HG02852 (cell line): ENCODE measurements around the gene MSH5.

Experiments used
- ATAC-seq: cut with Tn5 transposase; IDR thresholded peaks from one replicate; pipeline ENCODE4 v1.9.1; 2021; ENCODE audit warnings: mild to moderate bottlenecking, moderate library complexity; ENCODE audit not compliant: unreplicated experiment

MSH5 gene

GRCh38 chr6:31752739-31753319 is 13.0 kb downstream of the MSH5 start:
- ATAC-seq = no peak

- no peak for ATAC-seq
Measured at GRCh38 chr6:31758281-31758680, 18.5 kb downstream of the MSH5 start.

GRCh38 chr6:31760790-31761189 is 21.0 kb downstream of the MSH5 start:
- ATAC-seq = no peak

GRCh38 chr6:31761343-31761742 is 21.5 kb downstream of the MSH5 start:
- ATAC-seq = no peak

DNA sequence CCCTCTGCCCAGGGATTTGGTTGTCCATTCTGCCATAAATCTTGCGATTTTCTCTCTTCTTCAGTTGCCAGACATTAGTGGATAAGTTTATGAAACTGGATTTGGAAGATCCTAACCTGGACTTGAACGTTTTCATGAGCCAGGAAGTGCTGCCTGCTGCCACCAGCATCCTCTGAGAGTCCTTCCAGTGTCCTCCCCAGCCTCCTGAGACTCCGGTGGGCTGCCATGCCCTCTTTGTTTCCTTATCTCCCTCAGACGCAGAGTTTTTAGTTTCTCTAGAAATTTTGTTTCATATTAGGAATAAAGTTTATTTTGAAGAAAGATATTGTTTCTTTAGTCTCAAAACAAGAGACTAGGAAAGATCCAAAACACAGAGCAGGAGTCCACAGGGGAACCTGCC is 22.6 kb downstream of the MSH5 start, which contains the start of gene SAPCD1:
Gene SAPCD1, plus strand, starts transcription at position 301 of the 400 bp plus-strand sequence. CDS start 399 bp downstream, outside the sequence.
- no peak for ATAC-seq

GRCh38 chr6:31762878-31763618 is 23.2 kb downstream of the MSH5 start:
- no peak for ATAC-seq

DNA sequence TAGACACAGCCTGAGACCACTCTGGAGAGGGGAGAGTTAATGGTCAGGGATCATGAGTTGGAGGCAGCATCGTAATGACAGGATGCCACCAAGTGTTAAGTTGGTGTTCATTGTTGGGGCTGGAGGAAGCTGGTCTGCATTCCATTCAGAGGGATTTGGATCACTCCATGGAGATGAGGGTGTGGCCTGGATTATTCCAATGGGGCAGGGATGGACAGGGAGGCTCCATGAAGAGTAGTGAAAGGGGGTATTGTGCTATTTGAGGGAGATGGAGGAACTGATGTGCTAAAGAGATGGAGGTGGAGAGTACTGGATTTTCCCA is 23.8 kb downstream of the MSH5 start:
- no peak for ATAC-seq

DNA sequence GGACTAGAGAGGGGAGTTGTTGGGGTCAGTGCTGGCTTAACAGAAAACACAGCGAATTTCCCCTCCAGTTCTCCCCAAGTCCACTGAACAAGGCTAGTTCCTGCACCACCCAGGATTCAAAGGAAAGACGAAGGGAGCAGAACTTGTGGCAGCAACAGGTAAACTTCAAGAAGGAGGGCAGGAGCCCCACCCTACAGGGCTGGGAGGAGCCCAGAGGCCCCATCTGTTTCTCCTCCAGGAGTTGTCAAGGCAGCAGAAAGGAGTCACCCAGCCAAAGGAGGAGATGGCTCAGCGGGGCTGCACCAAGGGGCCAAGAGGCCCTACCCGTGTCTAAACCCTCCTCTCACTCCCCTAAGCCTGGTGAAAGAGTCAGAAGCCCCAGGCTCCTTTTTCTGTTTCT is 24.4 kb downstream of the MSH5 start:
- ATAC-seq = no peak

- no peak for ATAC-seq
Measured at GRCh38 chr6:31765559-31765909, 25.7 kb downstream of the MSH5 start.

DNA sequence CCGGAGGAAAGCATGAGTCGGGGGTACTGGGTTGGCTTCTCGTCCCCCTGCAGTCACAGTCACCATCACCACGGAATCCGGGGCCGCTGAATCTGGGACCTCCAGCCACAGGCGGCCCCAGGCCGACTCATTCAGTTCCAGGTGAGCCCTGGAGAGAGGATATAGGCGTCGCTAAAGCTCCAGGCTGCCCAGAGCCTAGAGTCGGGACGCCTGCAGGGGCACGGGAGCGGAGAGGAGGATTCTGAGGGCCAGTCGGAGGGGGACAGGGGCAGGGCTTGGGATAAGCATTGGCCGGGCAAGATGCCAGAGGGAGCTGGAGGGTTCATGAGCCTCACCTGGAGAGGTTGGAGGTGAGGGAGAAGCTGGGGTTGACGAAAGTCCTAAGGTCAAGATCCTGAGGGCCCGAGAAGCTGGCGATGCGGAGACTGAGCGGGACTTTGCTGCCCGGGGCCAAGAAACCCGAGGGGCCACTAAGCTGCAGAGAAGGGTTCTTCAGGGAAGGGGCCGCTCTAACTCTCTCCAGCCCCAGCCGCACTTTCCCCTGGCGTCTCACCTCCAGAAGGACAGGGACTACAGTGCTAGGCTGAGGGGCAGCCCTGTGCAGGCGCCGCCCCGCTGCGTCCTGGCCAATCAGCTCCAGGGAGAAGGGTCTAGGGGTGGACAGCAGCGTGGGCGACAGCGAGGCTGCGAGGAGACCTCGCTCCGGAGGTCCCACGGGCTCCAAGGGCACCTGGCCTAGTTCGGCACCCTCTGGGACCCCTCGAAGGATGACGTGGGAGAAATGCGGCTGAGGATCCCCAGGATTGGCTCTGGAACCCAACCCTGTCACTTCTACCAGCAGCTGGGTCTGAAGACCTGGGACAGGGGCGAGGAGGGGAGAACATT is 26.3 kb downstream of the MSH5 start:
- no peak for ATAC-seq

DNA sequence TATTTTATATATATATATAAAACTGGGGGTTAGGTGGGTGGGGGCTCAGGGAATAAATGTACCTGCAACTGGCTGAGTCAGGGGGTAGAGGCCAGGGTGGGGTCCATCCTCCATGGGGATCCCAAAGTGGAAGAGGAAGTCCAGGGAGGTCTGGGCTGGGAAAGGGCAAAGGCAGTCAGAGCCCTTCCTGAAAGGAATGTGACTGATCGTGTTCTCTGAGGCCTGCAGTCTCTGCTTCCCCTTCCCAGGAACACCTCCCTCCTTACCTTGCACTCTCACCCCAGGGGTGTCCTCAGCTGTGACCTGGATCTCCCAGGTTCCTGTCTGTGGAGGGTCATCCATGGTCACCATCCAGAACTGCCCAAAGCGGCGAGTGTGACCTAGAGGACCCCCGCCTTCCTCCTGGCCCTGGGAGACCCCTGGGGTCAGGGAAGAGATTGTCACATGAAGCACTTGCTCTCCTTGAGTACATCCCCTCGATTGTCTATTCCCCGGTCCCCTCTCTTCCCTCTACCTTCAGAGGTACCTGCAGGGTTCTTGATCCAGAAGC is 27.4 kb downstream of the MSH5 start:
- ATAC-seq = no peak

- ATAC-seq = no peak
Measured at GRCh38 chr6:31768363-31769257, 28.8 kb downstream of the MSH5 start.

DNA sequence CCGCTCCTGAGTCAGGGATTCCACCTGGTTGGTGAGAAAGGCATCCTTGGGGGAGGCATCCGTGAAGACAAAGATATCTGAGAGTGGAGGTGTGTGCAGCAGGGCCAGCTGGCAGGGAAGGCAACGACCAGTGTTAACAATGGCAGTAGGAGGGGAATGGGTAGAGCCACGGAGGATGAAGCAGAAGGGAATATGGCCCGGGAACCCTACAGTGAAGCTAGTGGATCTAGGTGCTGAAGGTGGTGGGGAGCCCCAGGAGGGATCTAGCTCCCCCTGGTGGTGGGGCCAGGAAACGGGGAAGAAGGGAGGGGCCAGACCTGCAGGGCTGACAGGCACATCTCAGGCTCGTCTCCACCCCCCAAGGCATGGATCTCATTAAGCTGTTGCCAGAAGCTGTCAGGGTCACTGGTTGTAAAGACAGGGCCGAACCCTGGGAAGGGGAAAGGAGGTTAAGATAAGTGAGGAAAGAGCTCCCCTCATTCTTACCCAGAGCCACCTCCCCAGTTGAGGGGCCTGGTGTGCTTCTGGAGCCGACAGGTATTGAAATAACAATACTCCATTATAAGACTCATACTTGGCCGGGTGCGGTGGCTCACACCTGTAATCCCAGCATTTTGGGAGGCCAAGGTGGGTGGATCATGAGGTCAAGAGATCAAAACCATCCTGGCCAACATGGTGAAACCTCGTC is 30.0 kb downstream of the MSH5 start:
- no peak for ATAC-seq

DNA sequence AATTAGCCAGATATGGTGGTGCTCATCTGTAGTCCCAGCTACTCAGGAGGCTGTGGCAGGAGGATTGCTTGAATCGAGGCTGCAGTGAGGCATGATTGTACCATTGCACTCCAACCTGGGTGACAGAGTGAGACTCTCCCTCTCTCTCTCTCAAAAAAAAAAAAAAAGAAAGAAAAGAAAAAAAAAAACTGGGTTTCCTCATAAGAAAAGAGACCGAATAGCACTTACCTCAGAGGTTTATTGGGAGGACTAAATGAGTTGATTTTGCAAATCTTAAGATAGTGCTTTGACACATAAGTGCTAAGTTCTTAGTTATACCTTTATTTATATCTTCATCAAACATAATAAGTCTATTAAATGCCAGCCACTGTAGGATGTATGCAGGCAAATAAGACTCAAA is 31.1 kb downstream of the MSH5 start:
- ATAC-seq = no peak

DNA sequence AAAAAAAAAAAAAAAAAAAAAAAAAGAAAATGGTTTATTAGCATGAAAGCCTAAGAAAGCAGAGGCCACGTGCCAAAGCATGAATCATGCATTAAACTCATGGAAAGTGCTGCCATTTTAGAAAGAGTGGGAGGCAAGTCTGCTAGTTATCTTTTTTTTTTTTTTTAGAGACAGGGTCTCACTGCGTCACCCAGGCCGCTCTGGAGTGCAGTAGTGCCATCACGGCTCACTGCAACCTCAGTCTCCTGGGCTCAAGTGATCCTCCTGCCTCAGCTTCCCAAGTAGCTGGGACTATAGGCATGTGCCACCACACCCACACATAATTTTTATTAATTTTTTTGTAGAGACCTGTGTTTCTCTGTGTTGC is 32.2 kb downstream of the MSH5 start:
- no peak for ATAC-seq

- ATAC-seq = no peak
Measured at GRCh38 chr6:31775184-31775583, 35.4 kb downstream of the MSH5 start.

- ATAC-seq = no peak
Measured at GRCh38 chr6:31775633-31776484, 36.1 kb downstream of the MSH5 start.

GRCh38 chr6:31776485-31776988 is 36.7 kb downstream of the MSH5 start:
- no peak for ATAC-seq
